Testis (tissue), 3 donors: ENCODE results near the gene CD163L1. TPM values are rescaled to one million over a fixed set of nuclear protein-coding genes. Genes with fewer than 3 reads are reported as not detected.

Experiments used
- DNase-seq: peaks from one replicate; pipeline ENCODE4 v3.0.0-alpha.2; 2019
- H3K27ac ChIP-seq, 2 donors: fragments of 200-600 bp; sonication (generic); one replicate each; pipeline ENCODE4 v1.5.1; 2019
- H3K27me3 ChIP-seq: fragments of 200-600 bp; sonication (generic); one replicate; pipeline ENCODE4 v1.5.1; 2019
- H3K36me3 ChIP-seq: fragments of 200-600 bp; sonication (generic); one replicate; pipeline ENCODE4 v1.5.1; 2017; ENCODE audit warnings: low read depth; ENCODE audit errors: missing control alignments
- H3K4me1 ChIP-seq: fragments of 200-600 bp; sonication (generic); one replicate; pipeline ENCODE4 v1.5.1; 2019
- H3K4me3 ChIP-seq, 2 donors: fragments of 200-600 bp; sonication (generic); one replicate each; pipeline ENCODE4 v1.5.1; 2017 to 2019
- H3K9me3 ChIP-seq: fragments of 200-600 bp; sonication (generic); one replicate; pipeline ENCODE4 v1.5.1; 2017
- CTCF ChIP-seq, 3 experiments: fragments of 450-650 bp in 2 of 3; fragments of 200-600 bp in 1 of 3; sonication (generic) in 1 of 3; IDR thresholded peaks; one replicate each; pipeline ENCODE4 v1.5.1; 2016 to 2019; ENCODE audit warnings: antibody characterized with exemption in 3 of 3, mild to moderate bottlenecking in 2 of 3, moderate library complexity in 1 of 3
- POLR2A ChIP-seq: fragments of 450-650 bp; IDR thresholded peaks from one replicate; pipeline ENCODE4 v1.6.1; 2017; ENCODE audit warnings: antibody characterized with exemption, mild to moderate bottlenecking, moderate library complexity
- WGBS, 2 donors: methylation state at CpG; one replicate each; pipeline ENCODE4 v1.1.5; 2018; 5-methylcytosine and 5-hydroxymethylcytosine counted together
- intact Hi-C: fragments of 100-400 bp; cut with DNase I; formaldehyde crosslinking; loops from one replicate; pipeline ENCODE4 v1.15.1; 2023; ENCODE audit warnings: low total_unique reads
- polyA plus RNA-seq: library from polyadenylated mRNA; stranded (reverse); fragments of 350-450 nt; fragmentation: Illumina TruSeq; extraction: RNeasy Lipid Tissue Mini Kit (QIAGEN cat#74804); gene quantifications from one replicate; pipeline ENCODE4 v1.2.3, GENCODE V29; 2014; ENCODE audit warnings: low read depth, low replicate concordance; ENCODE audit not compliant: insufficient read depth
- total RNA-seq, 2 donors: library from RNA; depleted of rRNA; stranded (reverse); fragments of >200 nt; gene quantifications; one replicate each; pipeline ENCODE4 v1.2.3, GENCODE V29; 2016

Gene CD163L1
- total and polyA plus RNA-seq, 3 donors from 2014 or later: 8.8 to 24.6 (median 14.1) TPM

- H3K27me3 ChIP-seq: no peaks in the 10 kb centered on the region
- WGBS, 2 donors: 72 to 76% methylated on average over 2 of the region's 2 CpGs
- no peaks in the 10 kb centered on the region for H3K36me3 ChIP-seq
These were observed 92.8 kb downstream of the CD163L1 start for GRCh38 chr12:7351177-7351576.

GRCh38 chr12:7349418-7349817 is 94.5 kb downstream of the CD163L1 start:
- WGBS, 2 donors: 84 to 95% methylated on average over 4 of the region's 4 CpGs
- DNase-seq: no peak
- Histone ChIP-seq H3K27me3 (no peaks in the 10 kb centered on the region), H3K27ac (no peak overlapping the region), H3K4me1 (no peaks in the 10 kb centered on the region), H3K36me3 (no peaks in the 10 kb centered on the region), H3K9me3 (no peaks in the 10 kb centered on the region), H3K4me3 (no peak overlapping the region)
- no peak for TF ChIP-seq POLR2A
- TF ChIP-seq CTCF (IDR thresholded peaks at IDR 0.05): no peak
- intact Hi-C loops: no loop called here

More at GRCh38 chr12:7351177-7351576, 92.8 kb downstream of the CD163L1 start:
- intact Hi-C loops: no loop called here
- Histone ChIP-seq H3K9me3 (no peaks in the 10 kb centered on the region), H3K4me3 (no peak overlapping the region), H3K27ac (no peak overlapping the region), H3K4me1 (no peaks in the 10 kb centered on the region)
- TF ChIP-seq POLR2A: no peak
- TF ChIP-seq CTCF (IDR thresholded peaks at IDR 0.05): no peak
- no peak for DNase-seq

GRCh38 chr12:7346551-7347225 is 97.3 kb downstream of the CD163L1 start:
- 55 to 74% methylated on average over 6 of the region's 6 CpGs for WGBS, 2 donors
- no peaks in the 10 kb centered on the region for H3K4me1 ChIP-seq
- no peaks in the 10 kb centered on the region for H3K36me3 ChIP-seq
- no peak for TF ChIP-seq CTCF (IDR thresholded peaks at IDR 0.05)
- no peak for TF ChIP-seq POLR2A
- H3K27me3 ChIP-seq: no peaks in the 10 kb centered on the region
- intact Hi-C loops: no loop called here
- H3K9me3 ChIP-seq: no peaks in the 10 kb centered on the region
- H3K27ac ChIP-seq: no peak overlapping the region
- DNase-seq: no peak
- H3K4me3 ChIP-seq: no peak overlapping the region

- Histone ChIP-seq H3K27ac (no peak overlapping the region), H3K4me1 (no peaks in the 10 kb centered on the region), H3K36me3 (no peaks in the 10 kb centered on the region), H3K4me3 (no peak overlapping the region), H3K27me3 (no peaks in the 10 kb centered on the region), H3K9me3 (no peaks in the 10 kb centered on the region)
- TF ChIP-seq POLR2A (no peak), CTCF (IDR thresholded peaks at IDR 0.05) (no peak)
- intact Hi-C loops: no loop called here
- no peak for DNase-seq
These were observed 98.9 kb downstream of the CD163L1 start for GRCh38 chr12:7344833-7345606.
